Measurements from ENCODE around the gene NLGN4Y.

DNA sequence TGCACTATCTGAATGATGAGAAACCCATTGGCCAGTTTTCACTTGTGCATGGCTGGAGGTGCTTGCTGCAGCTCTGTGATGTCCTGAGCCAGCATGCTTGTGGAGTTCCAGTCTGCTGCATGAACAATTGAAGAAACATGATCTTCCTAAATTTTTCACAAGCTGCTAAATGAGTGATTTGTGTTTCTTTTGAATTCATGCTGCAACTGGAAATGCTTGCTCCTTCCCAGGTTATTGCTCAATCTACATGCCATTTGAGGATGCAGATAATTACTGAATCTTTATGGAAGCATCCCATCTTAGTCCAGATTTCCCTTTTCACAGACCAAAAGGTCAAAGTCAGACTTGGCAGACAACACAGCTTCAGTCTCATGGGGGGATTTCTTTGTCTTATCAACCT is 170.2 kb downstream of the NLGN4Y start:
- no peak for TF ChIP-seq CENPBD1 (CRISPR knock-in tag; IDR thresholded peaks at IDR 0.05; ENCODE audit: borderline replicate concordance, low read depth)
- TF ChIP-seq, protein P1, sequence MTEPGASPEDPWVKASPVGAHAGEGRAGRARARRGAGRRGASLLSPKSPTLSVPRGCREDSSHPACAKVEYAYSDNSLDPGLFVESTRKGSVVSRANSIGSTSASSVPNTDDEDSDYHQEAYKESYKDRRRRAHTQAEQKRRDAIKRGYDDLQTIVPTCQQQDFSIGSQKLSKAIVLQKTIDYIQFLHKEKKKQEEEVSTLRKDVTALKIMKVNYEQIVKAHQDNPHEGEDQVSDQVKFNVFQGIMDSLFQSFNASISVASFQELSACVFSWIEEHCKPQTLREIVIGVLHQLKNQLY (CRISPR knock-in tag; IDR thresholded peaks at IDR 0.05) = no peak
- TF ChIP-seq MAZ (IDR thresholded peaks at IDR 0.05; ENCODE audit: borderline replicate concordance, low read depth, low read length) = no peak
- no peak for TF ChIP-seq MAZ (CRISPR knock-in tag; IDR thresholded peaks at IDR 0.05; ENCODE audit: low read depth)
- no peak for TF ChIP-seq MXD1 (CRISPR knock-in tag; IDR thresholded peaks at IDR 0.05)
- TF ChIP-seq ZEB1 (IDR thresholded peaks at IDR 0.05; ENCODE audit: insufficient replicate concordance, low read depth) = no peak
- TF ChIP-seq ZNF335 (CRISPR knock-in tag; IDR thresholded peaks at IDR 0.05) = no peak
- TF ChIP-seq, protein P2, sequence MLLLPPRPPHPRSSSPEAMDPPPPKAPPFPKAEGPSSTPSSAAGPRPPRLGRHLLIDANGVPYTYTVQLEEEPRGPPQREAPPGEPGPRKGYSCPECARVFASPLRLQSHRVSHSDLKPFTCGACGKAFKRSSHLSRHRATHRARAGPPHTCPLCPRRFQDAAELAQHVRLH (CRISPR knock-in tag; IDR thresholded peaks at IDR 0.05; ENCODE audit: borderline replicate concordance, low read depth) = no peak
- TF ChIP-seq ZBTB49 (CRISPR knock-in tag; IDR thresholded peaks at IDR 0.05; ENCODE audit: borderline replicate concordance) = no peak

Data from HepG2 (cell line).